ENCODE measurements around the gene GBF1. TPM values are rescaled to one million over a fixed set of nuclear protein-coding genes. Genes with fewer than 3 reads are reported as not detected.
A peak's percentile ranks its signal among the peaks of the same experiment; 100 is the strongest.

GBF1 gene
- total and polyA plus RNA-seq, 2 of the 13 experiments (the other 11 are each of a cell fraction or from before 2014, with no cell fraction given) = 17.1 to 21.9 TPM

- TF ChIP-seq FOXP1 (IDR thresholded peaks at IDR 0.05) (no peak), FOXP1 (CRISPR knock-in tag; IDR thresholded peaks at IDR 0.05) (no peak), ZBTB33 (CRISPR knock-in tag; IDR thresholded peaks at IDR 0.05) (peak; percentile 76; the same call in 1 of the 2 replicates), ZNF777 (CRISPR knock-in tag; IDR thresholded peaks at IDR 0.05) (peak; percentile 87), TEAD3 (CRISPR knock-in tag; optimal IDR thresholded peaks at IDR 0.05; ENCODE audit: borderline replicate concordance) (peak; percentile 84), HDAC1 (CRISPR knock-in tag; IDR thresholded peaks at IDR 0.05) (peak; percentile 93), GTF2F1 (IDR thresholded peaks at IDR 0.05; ENCODE audit: low read length) (no peak), RNF2 (conservative IDR thresholded peaks at IDR 0.05; ENCODE audit: low read depth) (peak; percentile 58; the same call in 1 of the 2 replicates), STAG1 (CRISPR knock-in tag; IDR thresholded peaks at IDR 0.05) (peak; percentile 77), HCFC1 (IDR thresholded peaks at IDR 0.05; ENCODE audit: low read depth, low read length) (no peak), MNT (IDR thresholded peaks at IDR 0.05) (no peak), BRD4 (CRISPR knock-in tag; IDR thresholded peaks at IDR 0.05) (peak; percentile 69; the same call in 1 of the 2 replicates), ZNF567 (CRISPR knock-in tag; IDR thresholded peaks at IDR 0.05; ENCODE audit: borderline replicate concordance) (no peak), MAZ (IDR thresholded peaks at IDR 0.05; ENCODE audit: borderline replicate concordance, low read depth, low read length) (peak; percentile 46; the same call in 1 of the 2 replicates), MAZ (CRISPR knock-in tag; IDR thresholded peaks at IDR 0.05; ENCODE audit: low read depth) (peak; percentile 98), ZSCAN12 (CRISPR knock-in tag; IDR thresholded peaks at IDR 0.05) (no peak), DRAP1 (CRISPR knock-in tag; IDR thresholded peaks at IDR 0.05) (peak; percentile 77), ARID3A (IDR thresholded peaks at IDR 0.05; ENCODE audit: low read depth, low read length) (0 out of 2 replicates have a peak, but pooled peaks have one; percentile 9), ZNF800 (CRISPR knock-in tag; IDR thresholded peaks at IDR 0.05) (peak; percentile 98; the same call in 1 of the 2 replicates), ZNF841 (CRISPR knock-in tag; IDR thresholded peaks at IDR 0.05; ENCODE audit: borderline replicate concordance) (no peak), ZNF44 (CRISPR knock-in tag; IDR thresholded peaks at IDR 0.05) (peak; percentile 54; the same call in 1 of the 2 replicates), FOXK2 (IDR thresholded peaks at IDR 0.05) (no peak), ZNF10 (CRISPR knock-in tag; IDR thresholded peaks at IDR 0.05; ENCODE audit: borderline replicate concordance, low read depth) (no peak), ZNF7 (CRISPR knock-in tag; IDR thresholded peaks at IDR 0.05) (no peak; the same call in 1 of the 2 replicates), HNRNPH1 (optimal IDR thresholded peaks at IDR 0.05; ENCODE audit: low read depth, low read length) (no peak)
Observed at GRCh38 chr10:102399217-102400021, 154.1 kb downstream of the GBF1 start (continued).
